ENCODE results near the gene OSGIN1. TPM values are rescaled to one million over a fixed set of nuclear protein-coding genes. Genes with fewer than 3 reads are reported as not detected.

Gene OSGIN1
- polyA plus RNA-seq, 3 donors = 1.8 to 4.0 (median 2.0) TPM

DNA sequence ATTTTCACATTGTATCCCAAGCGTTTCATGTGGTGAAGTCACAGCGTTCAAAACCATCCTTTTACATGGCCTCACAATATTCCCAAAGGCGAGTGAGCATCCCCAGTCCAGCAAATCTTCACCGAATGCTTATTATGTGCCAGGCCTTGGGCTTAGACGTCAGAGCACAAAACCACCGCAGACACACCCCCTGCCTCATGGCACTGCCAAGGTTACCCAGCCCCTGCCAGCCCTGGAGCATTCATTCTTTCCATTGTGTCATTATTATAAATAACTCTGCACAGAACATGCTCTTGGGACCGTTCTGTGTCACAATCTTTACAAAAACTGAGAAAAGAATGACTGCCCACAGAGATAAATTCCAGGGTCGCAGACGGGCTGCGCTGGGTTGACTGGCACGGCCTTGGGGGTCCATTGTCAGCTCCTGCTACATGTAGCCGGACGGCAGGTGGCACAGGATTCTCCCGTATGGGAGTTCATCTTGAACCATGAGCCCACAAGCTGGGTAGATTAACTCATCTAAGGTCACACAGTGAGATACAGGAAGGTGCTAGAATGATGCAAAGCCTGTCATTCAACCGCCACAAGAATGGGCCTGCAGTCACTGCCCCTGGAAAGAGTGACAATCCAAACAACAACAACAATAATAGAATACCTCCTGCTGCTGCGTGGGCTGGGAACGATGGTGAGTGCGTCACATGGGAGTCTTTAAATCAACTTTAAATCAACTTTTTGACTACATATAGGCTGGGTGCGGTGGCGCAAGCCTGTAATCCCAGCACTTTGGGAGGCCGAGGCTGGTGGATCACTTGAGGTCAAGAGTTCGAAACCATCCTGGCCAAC, 10.5 kb downstream of the OSGIN1 start:
- Mint-ChIP-seq H3K36me3 (peaks cover 35 to 55% of the 10 kb centered on the region in 2 donors), H3K4me1 (peaks cover 2% of the 10 kb centered on the region), H3K4me3 (no peak overlapping the region), H3K27me3 (ENCODE audit: low read depth in 3 of 3) (peaks cover 4 to 18% (median 10%) of the 10 kb centered on the region in 3 donors), H3K27ac (no peak overlapping the region), H3K9me3 (peaks cover 0 to 6% (median 0%) of the 10 kb centered on the region in 7 donors)
- Histone ChIP-seq H4K20me1 (ENCODE audit: insufficient read depth, low read length) (no peaks in the 10 kb centered on the region), H3K36me3 (replicated peaks in 1 of 2; ENCODE audit: control insufficient read depth in 1 of 2, insufficient read depth in 2 of 2, low read length in 2 of 2) (peaks cover 9 to 12% of the 10 kb centered on the region in 2 donors), H3K27me3 (ENCODE audit: control insufficient read depth in 2 of 2, insufficient read depth in 2 of 2, low read length in 2 of 2) (no peaks in the 10 kb centered on the region), H3K27ac (ENCODE audit: low read depth in 1 of 2, low read length in 2 of 2) (no peak overlapping the region), H3K79me2 (ENCODE audit: insufficient read depth, low read length) (no peaks in the 10 kb centered on the region), H3K9me3 (replicated peaks in 1 of 2; ENCODE audit: control insufficient read depth in 1 of 2, insufficient read depth in 1 of 2, low read length in 2 of 2) (no peaks in the 10 kb centered on the region), H3K9ac (ENCODE audit: insufficient read depth, low read length, poor library complexity, severe bottlenecking) (no peak overlapping the region), H3K4me3 (replicated peaks in 1 of 3; ENCODE audit: low read depth in 2 of 3, low read length in 3 of 3) (no peak overlapping the region), H2AFZ (ENCODE audit: insufficient read depth, low read depth, low read length, poor library complexity, severe bottlenecking) (no peak overlapping the region), H3K4me2 (replicated peaks; ENCODE audit: extremely low read depth, low read length, poor library complexity, severe bottlenecking) (no peak overlapping the region), H3K4me1 (ENCODE audit: control insufficient read depth in 1 of 2, insufficient read depth in 2 of 2, low read length in 2 of 2) (no peaks in the 10 kb centered on the region)
- intact Hi-C loops (cut with micrococcal nuclease) = loop anchor here (5.0 to 10.0 kb wide), 2 partner anchors 94 to 541 kb away; partner anchors contain the start of gene MEAK7 (in 1 of the 2)
- no peak for DNase-seq
- 93% methylated on average over 21 of the region's 22 CpGs for WGBS (ENCODE audit: insufficient coverage)
- TF ChIP-seq, protein P1, sequence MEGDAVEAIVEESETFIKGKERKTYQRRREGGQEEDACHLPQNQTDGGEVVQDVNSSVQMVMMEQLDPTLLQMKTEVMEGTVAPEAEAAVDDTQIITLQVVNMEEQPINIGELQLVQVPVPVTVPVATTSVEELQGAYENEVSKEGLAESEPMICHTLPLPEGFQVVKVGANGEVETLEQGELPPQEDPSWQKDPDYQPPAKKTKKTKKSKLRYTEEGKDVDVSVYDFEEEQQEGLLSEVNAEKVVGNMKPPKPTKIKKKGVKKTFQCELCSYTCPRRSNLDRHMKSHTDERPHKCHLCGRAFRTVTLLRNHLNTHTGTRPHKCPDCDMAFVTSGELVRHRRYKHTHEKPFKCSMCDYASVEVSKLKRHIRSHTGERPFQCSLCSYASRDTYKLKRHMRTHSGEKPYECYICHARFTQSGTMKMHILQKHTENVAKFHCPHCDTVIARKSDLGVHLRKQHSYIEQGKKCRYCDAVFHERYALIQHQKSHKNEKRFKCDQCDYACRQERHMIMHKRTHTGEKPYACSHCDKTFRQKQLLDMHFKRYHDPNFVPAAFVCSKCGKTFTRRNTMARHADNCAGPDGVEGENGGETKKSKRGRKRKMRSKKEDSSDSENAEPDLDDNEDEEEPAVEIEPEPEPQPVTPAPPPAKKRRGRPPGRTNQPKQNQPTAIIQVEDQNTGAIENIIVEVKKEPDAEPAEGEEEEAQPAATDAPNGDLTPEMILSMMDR (IDR thresholded peaks at IDR 0.05) = no peak

DNA sequence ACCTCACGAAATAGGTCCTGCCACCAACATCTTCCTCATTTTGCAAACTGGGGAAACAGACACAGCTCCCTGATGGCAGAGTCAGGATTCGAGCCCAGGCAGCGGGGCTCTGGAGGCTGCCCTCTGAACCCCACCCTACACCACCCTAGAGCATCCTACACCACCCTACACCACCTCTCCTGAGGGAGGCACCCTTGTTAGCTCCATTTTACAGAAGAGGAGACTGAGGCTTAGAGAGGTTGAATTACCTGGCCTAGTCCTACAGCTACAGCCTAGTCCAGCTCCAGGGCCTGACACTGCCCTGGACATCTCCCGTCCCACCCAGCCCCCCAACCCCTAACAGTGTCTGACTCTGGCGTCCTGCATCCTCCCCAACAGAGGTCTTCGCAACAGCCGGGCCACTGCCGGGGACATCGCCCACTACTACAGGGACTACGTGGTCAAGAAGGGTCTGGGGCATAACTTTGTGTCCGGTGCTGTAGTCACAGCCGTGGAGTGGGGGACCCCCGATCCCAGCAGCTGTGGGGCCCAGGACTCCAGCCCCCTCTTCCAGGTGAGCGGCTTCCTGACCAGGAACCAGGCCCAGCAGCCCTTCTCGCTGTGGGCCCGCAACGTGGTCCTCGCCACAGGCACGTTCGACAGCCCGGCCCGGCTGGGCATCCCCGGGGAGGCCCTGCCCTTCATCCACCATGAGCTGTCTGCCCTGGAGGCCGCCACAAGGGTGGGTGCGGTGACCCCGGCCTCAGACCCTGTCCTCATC, 11.8 kb downstream of the OSGIN1 start:
- peaks cover 0 to 12% (median 5%) of the 10 kb centered on the region in 7 donors for H3K9me3 Mint-ChIP-seq
- H3K27ac ChIP-seq (ENCODE audit: low read depth in 1 of 2, low read length in 2 of 2) = no peak overlapping the region
- no peak overlapping the region for H3K4me2 ChIP-seq (replicated peaks; ENCODE audit: extremely low read depth, low read length, poor library complexity, severe bottlenecking)
- H3K79me2 ChIP-seq (ENCODE audit: insufficient read depth, low read length) = no peaks in the 10 kb centered on the region
- WGBS (ENCODE audit: insufficient coverage) = 92% methylated on average over 25 of the region's 26 CpGs
- no peaks in the 10 kb centered on the region for H4K20me1 ChIP-seq (ENCODE audit: insufficient read depth, low read length)
- intact Hi-C loops (cut with micrococcal nuclease) = loop anchor here (5.0 to 10.0 kb wide), 3 partner anchors 92 to 540 kb away; partner anchors contain the start of genes MEAK7 (in 1 of the 2) and TAF1C (in 1 of the 2)
- no peak overlapping the region for H3K4me3 Mint-ChIP-seq
- TF ChIP-seq, protein P1 (IDR thresholded peaks at IDR 0.05) = no peak
- no peaks in the 10 kb centered on the region for H3K4me1 ChIP-seq (ENCODE audit: control insufficient read depth in 1 of 2, insufficient read depth in 2 of 2, low read length in 2 of 2)
- H3K4me3 ChIP-seq (replicated peaks in 1 of 3; ENCODE audit: low read depth in 2 of 3, low read length in 3 of 3) = no peak overlapping the region
- H3K27ac Mint-ChIP-seq = no peak overlapping the region
- peaks cover 5 to 11% of the 10 kb centered on the region in 2 donors for H3K27me3 ChIP-seq (ENCODE audit: control insufficient read depth in 2 of 2, insufficient read depth in 2 of 2, low read length in 2 of 2)
- H2AFZ ChIP-seq (ENCODE audit: insufficient read depth, low read depth, low read length, poor library complexity, severe bottlenecking) = no peak overlapping the region
- H3K36me3 Mint-ChIP-seq = peaks cover 24 to 43% of the 10 kb centered on the region in 2 donors
- peaks cover 2% of the 10 kb centered on the region for H3K4me1 Mint-ChIP-seq
- no peak overlapping the region for H3K9ac ChIP-seq (ENCODE audit: insufficient read depth, low read length, poor library complexity, severe bottlenecking)
- H3K27me3 Mint-ChIP-seq (ENCODE audit: low read depth in 3 of 3) = peaks cover 13 to 28% (median 20%) of the 10 kb centered on the region in 3 donors
- no peaks in the 10 kb centered on the region for H3K9me3 ChIP-seq (replicated peaks in 1 of 2; ENCODE audit: control insufficient read depth in 1 of 2, insufficient read depth in 1 of 2, low read length in 2 of 2)
- H3K36me3 ChIP-seq (replicated peaks in 1 of 2; ENCODE audit: control insufficient read depth in 1 of 2, insufficient read depth in 2 of 2, low read length in 2 of 2) = peaks cover 2 to 3% of the 10 kb centered on the region in 2 donors
- DNase-seq = no peak

All from CD14-positive monocyte (primary cell).